ENCODE results near the gene RNLS. TPM values are rescaled to one million over a fixed set of nuclear protein-coding genes. Genes with fewer than 3 reads are reported as not detected.

Gene RNLS
- total RNA-seq, 2 donors from 2014 or later: 6.2 to 9.4 TPM

DNA sequence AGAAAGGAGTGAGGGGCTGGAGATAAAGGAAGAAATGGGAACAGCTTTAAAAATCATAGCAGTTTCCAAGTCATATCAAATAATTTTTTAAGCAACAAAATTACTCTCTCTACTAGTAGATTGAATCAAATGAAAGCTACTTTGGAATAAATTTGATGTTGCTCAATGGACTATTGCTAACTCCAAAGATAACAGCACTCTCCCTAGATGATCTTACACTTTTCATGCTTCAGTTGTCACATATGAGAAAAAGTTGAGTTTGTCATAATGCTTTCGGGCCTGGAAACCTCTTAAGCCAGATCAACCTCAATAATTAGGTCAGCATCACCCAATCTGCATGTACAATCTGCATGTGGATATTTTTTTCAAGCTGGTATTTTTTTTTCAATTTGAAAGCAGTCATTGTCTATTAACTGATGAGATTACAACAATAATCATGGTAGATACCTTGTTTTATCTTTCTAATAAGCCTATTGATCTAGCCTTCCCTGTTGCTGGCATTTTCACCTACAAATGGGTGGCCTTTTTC lies 34.7 kb upstream of the RNLS start:
- no peak for TF ChIP-seq CTCF (IDR thresholded peaks at IDR 0.05)
- ATAC-seq (ENCODE audit: insufficient number of reproducible peaks, low FRiP score, low read depth): no peak

GRCh38 chr10:88616250-88616977 lies 33.3 kb upstream of the RNLS start:
- no peak for TF ChIP-seq CTCF (IDR thresholded peaks at IDR 0.05)
- DNase-seq (ENCODE audit: low spot score) (no peak), ATAC-seq (ENCODE audit: insufficient number of reproducible peaks, low FRiP score, low read depth) (no peak)
- Histone ChIP-seq H3K4me1 (ENCODE audit: control insufficient read depth in 1 of 2, low read depth in 2 of 2) (no peaks in the 10 kb centered on the region), H3K36me3 (no peaks in the 10 kb centered on the region), H3K27me3 (replicated peaks; ENCODE audit: insufficient read depth) (no peaks in the 10 kb centered on the region), H3K27ac (no peak overlapping the region), H3K9me3 (no peaks in the 10 kb centered on the region), H3K4me3 (no peak overlapping the region)

More for the DNA sequence above, 34.7 kb upstream of the RNLS start:
- Histone ChIP-seq H3K27ac (no peak overlapping the region), H3K9me3 (no peaks in the 10 kb centered on the region), H3K36me3 (no peaks in the 10 kb centered on the region), H3K4me1 (ENCODE audit: control insufficient read depth in 1 of 2, low read depth in 2 of 2) (no peaks in the 10 kb centered on the region), H3K27me3 (replicated peaks; ENCODE audit: insufficient read depth) (no peaks in the 10 kb centered on the region), H3K4me3 (no peak overlapping the region)
- no peak for DNase-seq (ENCODE audit: low spot score)

DNA sequence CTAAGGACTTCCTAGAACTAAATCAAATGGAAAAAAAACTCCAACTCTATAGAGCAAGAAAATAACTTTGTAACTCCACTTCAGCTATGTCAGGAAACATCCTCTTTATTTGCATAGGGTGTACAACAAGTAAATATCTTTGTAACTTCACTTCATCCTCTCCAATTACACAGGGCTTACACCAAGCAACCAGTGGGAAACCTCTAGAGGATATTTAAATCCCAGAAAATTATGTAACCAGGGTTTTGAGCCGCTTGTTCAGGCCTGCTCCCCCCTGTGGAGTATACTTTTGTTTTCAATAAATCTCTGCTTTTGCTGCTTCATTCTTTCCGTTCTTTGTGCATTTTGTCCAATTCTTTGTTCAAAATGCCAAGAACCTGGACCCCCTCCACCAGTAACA lies 25.7 kb upstream of the RNLS start:
- Histone ChIP-seq H3K4me1 (ENCODE audit: control insufficient read depth in 1 of 2, low read depth in 2 of 2) (no peaks in the 10 kb centered on the region), H3K9me3 (no peaks in the 10 kb centered on the region), H3K27ac (no peak overlapping the region), H3K27me3 (replicated peaks; ENCODE audit: insufficient read depth) (no peaks in the 10 kb centered on the region), H3K4me3 (no peak overlapping the region), H3K36me3 (no peaks in the 10 kb centered on the region)
- DNase-seq (ENCODE audit: low spot score) (no peak), ATAC-seq (ENCODE audit: insufficient number of reproducible peaks, low FRiP score, low read depth) (no peak)
- TF ChIP-seq CTCF (IDR thresholded peaks at IDR 0.05): no peak

GRCh38 chr10:88608052-88608732 lies 25.1 kb upstream of the RNLS start:
- no peak for TF ChIP-seq CTCF (IDR thresholded peaks at IDR 0.05)
- DNase-seq (ENCODE audit: low spot score): no peak
- Histone ChIP-seq H3K27me3 (replicated peaks; ENCODE audit: insufficient read depth) (no peaks in the 10 kb centered on the region), H3K4me1 (ENCODE audit: control insufficient read depth in 1 of 2, low read depth in 2 of 2) (no peaks in the 10 kb centered on the region), H3K4me3 (no peak overlapping the region), H3K36me3 (no peaks in the 10 kb centered on the region), H3K27ac (no peak overlapping the region), H3K9me3 (no peaks in the 10 kb centered on the region)
- ATAC-seq (ENCODE audit: insufficient number of reproducible peaks, low FRiP score, low read depth): no peak

GRCh38 chr10:88598055-88598454 lies 14.9 kb upstream of the RNLS start:
- Histone ChIP-seq H3K4me3 (no peak overlapping the region), H3K27me3 (replicated peaks; ENCODE audit: insufficient read depth) (no peaks in the 10 kb centered on the region), H3K27ac (no peak overlapping the region), H3K4me1 (ENCODE audit: control insufficient read depth in 1 of 2, low read depth in 2 of 2) (no peaks in the 10 kb centered on the region), H3K36me3 (no peaks in the 10 kb centered on the region), H3K9me3 (no peaks in the 10 kb centered on the region)
- DNase-seq (ENCODE audit: low spot score) (no peak), ATAC-seq (ENCODE audit: insufficient number of reproducible peaks, low FRiP score, low read depth) (no peak)
- no peak for TF ChIP-seq CTCF (IDR thresholded peaks at IDR 0.05)
